ENCODE measurements around the gene JRKL. TPM values are rescaled to one million over a fixed set of nuclear protein-coding genes. Genes with fewer than 3 reads are reported as not detected.

The JRKL gene
- total and polyA plus RNA-seq, 2 of the 13 experiments (the other 11 are each of a cell fraction or from before 2014, with no cell fraction given) = 3.2 to 4.5 TPM

DNA sequence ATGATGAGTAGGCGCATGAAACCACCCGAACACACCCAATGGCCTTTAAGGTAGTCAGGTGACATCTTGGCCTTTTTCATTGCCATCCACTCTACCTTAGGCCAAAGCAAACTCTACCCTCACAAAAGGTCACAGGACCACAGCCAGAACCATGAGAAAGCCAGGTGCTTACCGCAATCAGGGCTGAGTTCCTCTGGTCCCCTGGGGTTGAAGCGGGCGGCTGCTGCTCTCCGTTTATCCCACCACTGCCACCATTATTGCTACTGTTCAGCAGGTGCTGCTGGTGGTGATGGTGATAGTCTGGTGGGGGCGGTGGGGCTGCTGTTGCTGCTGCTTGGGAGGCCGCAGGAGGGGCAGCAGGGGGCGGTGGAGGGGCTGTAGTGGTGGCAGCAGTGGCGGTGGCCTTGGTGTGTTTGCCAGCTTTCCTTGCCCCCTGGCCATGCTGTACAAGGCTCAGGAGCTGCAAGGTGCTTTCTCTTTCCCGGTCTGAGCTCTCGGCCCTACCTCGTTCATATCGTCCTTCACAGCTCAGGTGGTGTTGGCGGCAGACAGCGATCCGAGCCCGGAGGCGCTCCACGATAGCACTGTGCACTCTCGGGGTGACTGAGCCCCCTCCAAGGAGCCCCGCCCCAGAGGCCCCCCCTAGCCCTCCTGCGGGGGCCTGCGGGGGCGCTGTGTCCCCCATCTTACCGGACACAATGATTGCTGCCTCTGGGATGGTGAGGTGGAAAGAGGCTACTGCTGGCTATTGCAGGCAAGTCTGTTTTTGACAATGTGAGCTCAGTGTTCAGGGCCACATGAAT is 48.4 kb upstream of the JRKL start (continued):
- peak; percentile 44 for TF ChIP-seq ZNF816 (CRISPR knock-in tag; IDR thresholded peaks at IDR 0.05; ENCODE audit: borderline replicate concordance)
- TF ChIP-seq, protein P1, sequence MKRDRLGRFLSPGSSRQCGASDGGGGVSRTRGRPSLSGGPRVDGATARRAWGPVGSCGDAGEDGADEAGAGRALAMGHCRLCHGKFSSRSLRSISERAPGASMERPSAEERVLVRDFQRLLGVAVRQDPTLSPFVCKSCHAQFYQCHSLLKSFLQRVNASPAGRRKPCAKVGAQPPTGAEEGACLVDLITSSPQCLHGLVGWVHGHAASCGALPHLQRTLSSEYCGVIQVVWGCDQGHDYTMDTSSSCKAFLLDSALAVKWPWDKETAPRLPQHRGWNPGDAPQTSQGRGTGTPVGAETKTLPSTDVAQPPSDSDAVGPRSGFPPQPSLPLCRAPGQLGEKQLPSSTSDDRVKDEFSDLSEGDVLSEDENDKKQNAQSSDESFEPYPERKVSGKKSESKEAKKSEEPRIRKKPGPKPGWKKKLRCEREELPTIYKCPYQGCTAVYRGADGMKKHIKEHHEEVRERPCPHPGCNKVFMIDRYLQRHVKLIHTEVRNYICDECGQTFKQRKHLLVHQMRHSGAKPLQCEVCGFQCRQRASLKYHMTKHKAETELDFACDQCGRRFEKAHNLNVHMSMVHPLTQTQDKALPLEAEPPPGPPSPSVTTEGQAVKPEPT (CRISPR knock-in tag; IDR thresholded peaks at IDR 0.05; ENCODE audit: low read depth) = no peak
- TF ChIP-seq, protein P2, sequence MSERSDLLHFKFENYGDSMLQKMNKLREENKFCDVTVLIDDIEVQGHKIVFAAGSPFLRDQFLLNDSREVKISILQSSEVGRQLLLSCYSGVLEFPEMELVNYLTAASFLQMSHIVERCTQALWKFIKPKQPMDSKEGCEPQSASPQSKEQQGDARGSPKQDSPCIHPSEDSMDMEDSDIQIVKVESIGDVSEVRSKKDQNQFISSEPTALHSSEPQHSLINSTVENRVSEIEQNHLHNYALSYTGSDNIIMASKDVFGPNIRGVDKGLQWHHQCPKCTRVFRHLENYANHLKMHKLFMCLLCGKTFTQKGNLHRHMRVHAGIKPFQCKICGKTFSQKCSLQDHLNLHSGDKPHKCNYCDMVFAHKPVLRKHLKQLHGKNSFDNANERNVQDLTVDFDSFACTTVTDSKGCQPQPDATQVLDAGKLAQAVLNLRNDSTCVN (CRISPR knock-in tag; IDR thresholded peaks at IDR 0.05; ENCODE audit: borderline replicate concordance) = 0 out of 2 replicates have a peak, but pooled peaks have one; percentile 4
- no peak for TF ChIP-seq ZNF224 (CRISPR knock-in tag; IDR thresholded peaks at IDR 0.05)
- TF ChIP-seq, protein P3, sequence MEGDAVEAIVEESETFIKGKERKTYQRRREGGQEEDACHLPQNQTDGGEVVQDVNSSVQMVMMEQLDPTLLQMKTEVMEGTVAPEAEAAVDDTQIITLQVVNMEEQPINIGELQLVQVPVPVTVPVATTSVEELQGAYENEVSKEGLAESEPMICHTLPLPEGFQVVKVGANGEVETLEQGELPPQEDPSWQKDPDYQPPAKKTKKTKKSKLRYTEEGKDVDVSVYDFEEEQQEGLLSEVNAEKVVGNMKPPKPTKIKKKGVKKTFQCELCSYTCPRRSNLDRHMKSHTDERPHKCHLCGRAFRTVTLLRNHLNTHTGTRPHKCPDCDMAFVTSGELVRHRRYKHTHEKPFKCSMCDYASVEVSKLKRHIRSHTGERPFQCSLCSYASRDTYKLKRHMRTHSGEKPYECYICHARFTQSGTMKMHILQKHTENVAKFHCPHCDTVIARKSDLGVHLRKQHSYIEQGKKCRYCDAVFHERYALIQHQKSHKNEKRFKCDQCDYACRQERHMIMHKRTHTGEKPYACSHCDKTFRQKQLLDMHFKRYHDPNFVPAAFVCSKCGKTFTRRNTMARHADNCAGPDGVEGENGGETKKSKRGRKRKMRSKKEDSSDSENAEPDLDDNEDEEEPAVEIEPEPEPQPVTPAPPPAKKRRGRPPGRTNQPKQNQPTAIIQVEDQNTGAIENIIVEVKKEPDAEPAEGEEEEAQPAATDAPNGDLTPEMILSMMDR (CRISPR knock-in tag; IDR thresholded peaks at IDR 0.05) = peak; percentile 62
- TF ChIP-seq, protein P4, sequence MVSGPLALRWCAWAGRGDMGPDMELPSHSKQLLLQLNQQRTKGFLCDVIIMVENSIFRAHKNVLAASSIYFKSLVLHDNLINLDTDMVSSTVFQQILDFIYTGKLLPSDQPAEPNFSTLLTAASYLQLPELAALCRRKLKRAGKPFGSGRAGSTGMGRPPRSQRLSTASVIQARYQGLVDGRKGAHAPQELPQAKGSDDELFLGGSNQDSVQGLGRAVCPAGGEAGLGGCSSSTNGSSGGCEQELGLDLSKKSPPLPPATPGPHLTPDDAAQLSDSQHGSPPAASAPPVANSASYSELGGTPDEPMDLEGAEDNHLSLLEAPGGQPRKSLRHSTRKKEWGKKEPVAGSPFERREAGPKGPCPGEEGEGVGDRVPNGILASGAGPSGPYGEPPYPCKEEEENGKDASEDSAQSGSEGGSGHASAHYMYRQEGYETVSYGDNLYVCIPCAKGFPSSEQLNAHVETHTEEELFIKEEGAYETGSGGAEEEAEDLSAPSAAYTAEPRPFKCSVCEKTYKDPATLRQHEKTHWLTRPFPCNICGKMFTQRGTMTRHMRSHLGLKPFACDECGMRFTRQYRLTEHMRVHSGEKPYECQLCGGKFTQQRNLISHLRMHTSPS (CRISPR knock-in tag; IDR thresholded peaks at IDR 0.05; ENCODE audit: low read depth) = peak; percentile 57; the same call in 1 of the 2 replicates
- TF ChIP-seq ARNTL (CRISPR knock-in tag; IDR thresholded peaks at IDR 0.05) = peak; percentile 18; the same call in 1 of the 2 replicates
- TF ChIP-seq KDM5A (IDR thresholded peaks at IDR 0.05; ENCODE audit: borderline replicate concordance, low read length) = 0 out of 2 replicates have a peak, but pooled peaks have one; percentile 15
- TF ChIP-seq, protein P5, sequence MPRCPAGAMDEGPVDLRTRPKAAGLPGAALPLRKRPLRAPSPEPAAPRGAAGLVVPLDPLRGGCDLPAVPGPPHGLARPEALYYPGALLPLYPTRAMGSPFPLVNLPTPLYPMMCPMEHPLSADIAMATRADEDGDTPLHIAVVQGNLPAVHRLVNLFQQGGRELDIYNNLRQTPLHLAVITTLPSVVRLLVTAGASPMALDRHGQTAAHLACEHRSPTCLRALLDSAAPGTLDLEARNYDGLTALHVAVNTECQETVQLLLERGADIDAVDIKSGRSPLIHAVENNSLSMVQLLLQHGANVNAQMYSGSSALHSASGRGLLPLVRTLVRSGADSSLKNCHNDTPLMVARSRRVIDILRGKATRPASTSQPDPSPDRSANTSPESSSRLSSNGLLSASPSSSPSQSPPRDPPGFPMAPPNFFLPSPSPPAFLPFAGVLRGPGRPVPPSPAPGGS (CRISPR knock-in tag; IDR thresholded peaks at IDR 0.05) = 0 out of 2 replicates have a peak, but pooled peaks have one; percentile 56
- 0 out of 2 replicates have a peak, but pooled peaks have one; percentile 30 for TF ChIP-seq RCOR2 (CRISPR knock-in tag; IDR thresholded peaks at IDR 0.05)
- TF ChIP-seq ZNF7 (CRISPR knock-in tag; IDR thresholded peaks at IDR 0.05) = 0 out of 2 replicates have a peak, but pooled peaks have one; percentile 36
- TF ChIP-seq, protein P6, sequence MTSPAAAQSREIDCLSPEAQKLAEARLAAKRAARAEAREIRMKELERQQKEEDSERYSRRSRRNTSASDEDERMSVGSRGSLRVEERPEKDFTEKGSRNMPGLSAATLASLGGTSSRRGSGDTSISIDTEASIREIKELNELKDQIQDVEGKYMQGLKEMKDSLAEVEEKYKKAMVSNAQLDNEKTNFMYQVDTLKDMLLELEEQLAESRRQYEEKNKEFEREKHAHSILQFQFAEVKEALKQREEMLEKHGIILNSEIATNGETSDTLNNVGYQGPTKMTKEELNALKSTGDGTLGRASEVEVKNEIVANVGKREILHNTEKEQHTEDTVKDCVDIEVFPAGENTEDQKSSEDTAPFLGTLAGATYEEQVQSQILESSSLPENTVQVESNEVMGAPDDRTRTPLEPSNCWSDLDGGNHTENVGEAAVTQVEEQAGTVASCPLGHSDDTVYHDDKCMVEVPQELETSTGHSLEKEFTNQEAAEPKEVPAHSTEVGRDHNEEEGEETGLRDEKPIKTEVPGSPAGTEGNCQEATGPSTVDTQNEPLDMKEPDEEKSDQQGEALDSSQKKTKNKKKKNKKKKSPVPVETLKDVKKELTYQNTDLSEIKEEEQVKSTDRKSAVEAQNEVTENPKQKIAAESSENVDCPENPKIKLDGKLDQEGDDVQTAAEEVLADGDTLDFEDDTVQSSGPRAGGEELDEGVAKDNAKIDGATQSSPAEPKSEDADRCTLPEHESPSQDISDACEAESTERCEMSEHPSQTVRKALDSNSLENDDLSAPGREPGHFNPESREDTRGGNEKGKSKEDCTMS (CRISPR knock-in tag; conservative IDR thresholded peaks at IDR 0.05) = no peak
- peak; percentile 100 for TF ChIP-seq ZNF543 (CRISPR knock-in tag; IDR thresholded peaks at IDR 0.05)
- peak; percentile 38; the same call in 1 of the 2 replicates for TF ChIP-seq ZBTB20 (CRISPR knock-in tag; IDR thresholded peaks at IDR 0.05; ENCODE audit: borderline replicate concordance, low read depth)
- TF ChIP-seq ZMYM4 (CRISPR knock-in tag; IDR thresholded peaks at IDR 0.05) = peak; percentile 30; the same call in 1 of the 2 replicates

Data from HepG2 (cell line).